ENCODE data around the gene C16orf46. TPM values are rescaled to one million over a fixed set of nuclear protein-coding genes. Genes with fewer than 3 reads are reported as not detected.
"Not testable (repeated sequence)": the region's sequence is repeated elsewhere in the genome, so short reads cannot be mapped to it uniquely, and the experiment has no call there.

The C16orf46 gene, protein sequence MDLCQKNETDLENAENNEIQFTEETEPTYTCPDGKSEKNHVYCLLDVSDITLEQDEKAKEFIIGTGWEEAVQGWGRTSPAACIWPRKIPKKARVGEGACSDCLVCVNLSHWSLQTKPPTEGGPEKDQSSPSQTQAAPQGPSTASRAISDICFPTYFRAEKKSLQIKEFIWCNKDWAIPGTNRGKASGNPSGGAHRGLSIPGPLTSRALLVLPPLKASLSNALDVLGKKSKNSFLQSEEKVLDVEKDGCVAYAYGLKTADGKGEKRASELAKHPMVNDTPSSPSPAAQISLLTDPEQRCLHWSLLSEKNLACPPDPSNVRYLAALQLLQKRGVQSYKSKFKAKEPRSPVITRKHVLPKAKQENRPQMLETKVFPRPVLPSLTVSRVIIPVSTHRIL
- total RNA-seq: not detected

DNA sequence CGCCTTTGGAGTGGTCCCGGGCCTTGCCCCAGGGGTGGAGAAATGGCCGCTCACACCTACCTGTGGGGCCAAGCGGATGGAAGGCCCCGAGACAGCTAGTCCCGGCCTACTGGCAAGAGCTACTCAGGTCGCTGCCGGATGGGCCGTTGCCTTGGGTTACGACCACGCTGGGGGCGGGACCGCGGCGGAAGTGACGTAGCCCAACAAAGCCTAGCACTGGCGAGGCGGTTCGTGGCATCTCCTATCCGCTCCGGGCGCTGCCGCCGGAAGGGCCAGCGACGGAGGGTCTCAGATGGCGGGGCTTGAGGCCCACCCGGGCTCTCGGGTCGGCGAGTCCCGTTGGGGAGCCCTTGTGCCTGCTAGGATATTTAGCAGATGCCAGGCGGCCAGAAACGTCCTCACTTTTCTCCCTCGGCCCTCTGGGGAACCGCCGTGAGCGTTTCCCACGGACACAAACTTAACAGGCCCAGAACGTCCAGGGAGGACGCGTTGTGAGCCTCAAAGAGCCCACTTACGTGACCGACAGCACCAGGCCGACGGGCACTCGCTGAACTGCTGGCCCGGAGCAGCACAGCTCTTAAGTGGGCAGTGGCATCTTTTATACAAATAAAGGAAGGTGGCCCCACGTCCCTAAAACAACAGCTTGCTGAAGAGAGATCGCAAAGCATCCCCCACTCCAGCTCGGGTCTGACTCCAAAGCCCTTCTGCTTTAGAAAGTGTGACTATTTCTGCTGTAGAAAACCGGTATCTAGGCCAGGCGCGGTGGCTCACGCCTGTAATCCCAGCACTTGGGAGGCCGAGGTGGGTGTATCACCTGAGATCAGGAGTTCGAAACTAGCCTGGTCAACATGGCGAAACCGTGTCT is at the start of gene C16orf46:
Gene C16orf46 (minus strand): TSS at position 163 of the 865 bp plus-strand sequence. CDS start 13,283 bp downstream, outside the sequence.
- DNase-seq: peak; percentile 93

DNA sequence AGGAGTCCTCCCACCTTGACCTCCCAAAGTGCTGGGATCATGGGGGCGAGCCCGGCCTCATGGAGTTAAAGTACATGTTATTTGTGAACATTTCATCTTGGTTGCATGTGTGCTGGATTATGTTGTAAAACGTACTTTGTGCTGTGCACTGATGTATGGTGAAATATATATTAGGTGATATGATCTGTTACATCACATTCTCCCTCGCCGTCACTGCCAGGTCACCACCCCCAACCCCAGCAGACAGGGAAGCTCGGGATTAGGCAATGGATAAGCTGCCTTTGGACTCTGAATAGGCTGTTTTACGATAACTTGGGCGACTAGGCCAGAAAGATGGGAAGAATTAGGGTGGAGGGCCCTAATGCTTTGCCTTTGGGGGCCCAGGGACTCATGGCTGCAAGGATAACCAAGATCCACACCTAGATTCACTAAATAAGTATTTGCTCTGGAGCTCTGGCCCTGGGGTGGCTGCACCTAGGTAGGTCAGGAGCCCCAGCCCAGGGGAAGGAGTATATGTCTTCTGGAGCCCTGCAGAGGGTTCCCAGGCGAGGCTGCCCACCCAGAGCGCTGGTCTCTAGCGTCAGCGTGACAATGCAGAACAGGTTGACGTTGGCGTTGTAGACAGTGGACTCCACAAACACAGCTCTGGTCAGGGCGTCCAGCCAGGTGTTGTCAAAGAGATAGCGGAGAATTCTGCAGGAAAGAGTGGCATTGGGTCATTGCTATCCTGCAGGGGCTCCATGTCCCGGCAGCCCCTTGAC is 46.2 kb upstream of the C16orf46 start:
- DNase-seq: no peak

DNA sequence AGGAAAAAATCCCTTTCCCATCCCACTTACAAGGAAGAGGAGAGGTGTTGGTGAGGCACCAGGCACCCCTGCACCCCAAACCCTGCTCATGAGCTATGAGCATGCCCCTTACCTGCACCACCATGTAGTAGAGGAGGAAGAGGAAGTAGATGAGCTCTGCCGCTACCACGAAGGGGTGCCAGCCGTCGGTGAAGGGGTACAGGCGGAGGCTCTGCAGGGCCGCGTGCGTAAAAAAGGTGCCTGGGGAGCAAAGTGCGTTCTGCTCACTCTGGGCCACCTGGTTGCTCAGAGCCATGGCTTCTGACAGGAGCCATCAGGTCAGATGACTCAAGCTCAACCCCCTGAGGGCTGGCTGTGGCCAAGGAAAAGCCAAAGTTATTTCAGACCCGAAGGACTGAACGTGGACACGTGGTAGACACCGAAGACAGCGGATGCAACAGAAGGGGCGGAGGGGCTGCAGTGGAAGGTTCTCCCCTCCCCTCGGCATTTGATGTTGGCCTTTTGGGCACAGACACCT is 44.5 kb upstream of the C16orf46 start:
- DNase-seq: no peak

DNA sequence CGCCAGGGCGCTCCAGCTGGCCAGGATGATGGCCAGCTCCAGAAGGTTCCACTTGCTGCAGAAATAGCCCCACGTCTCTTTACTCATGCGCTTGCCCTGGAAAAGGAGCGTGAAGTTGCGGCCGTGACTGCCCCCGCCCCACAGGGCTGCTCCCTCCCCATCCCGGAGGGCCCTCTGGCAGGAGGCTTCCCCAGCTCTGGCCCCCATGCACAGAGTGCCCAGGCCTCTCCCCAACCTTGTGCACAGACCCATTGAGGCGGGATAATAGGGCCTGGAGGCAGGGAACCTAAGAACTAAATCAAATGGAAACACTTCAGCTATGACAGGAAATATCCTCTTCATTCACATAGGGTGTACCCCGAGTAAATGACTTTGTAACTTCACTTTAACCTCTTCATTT is 40.4 kb upstream of the C16orf46 start:
- no peak for DNase-seq

DNA sequence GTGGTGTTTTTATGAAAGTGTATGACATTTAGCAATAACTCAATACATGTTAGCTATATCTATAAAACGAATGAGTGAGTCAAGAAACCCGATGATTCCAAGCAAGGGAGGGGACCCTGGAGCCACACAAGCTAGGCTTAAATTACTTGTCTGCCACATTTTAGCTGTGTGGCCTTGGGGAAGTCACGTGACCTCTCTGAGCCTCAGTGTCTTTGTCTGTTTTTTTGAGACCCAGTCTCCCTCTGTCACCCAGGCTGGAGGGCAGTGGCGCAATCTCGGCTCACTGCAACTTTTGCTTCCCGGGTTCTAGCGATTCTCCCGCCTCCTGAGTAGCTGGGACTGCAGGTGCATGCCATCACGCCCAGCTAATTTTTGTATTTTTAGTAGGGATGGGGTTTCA is 39.2 kb upstream of the C16orf46 start:
- no peak for DNase-seq

DNA sequence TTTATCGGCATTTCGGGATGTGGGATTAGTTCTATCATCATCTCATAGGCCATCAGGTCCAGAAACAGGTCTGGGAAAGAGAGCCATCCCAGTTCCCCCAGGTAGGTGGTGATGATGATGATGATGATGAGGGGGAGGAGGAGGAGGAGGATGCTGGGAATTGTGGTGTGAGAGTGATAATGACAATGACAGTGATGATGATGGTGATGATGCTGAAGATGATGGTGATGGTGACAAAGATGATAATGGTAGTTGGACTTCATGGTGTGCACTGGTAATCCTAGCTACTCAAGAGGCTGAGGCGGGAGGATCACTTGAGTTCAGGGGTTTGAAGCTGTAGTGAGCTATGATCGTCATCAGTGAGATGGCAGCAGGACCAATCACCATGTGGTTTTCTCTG is 35.4 kb upstream of the C16orf46 start:
- no peak for DNase-seq

DNA sequence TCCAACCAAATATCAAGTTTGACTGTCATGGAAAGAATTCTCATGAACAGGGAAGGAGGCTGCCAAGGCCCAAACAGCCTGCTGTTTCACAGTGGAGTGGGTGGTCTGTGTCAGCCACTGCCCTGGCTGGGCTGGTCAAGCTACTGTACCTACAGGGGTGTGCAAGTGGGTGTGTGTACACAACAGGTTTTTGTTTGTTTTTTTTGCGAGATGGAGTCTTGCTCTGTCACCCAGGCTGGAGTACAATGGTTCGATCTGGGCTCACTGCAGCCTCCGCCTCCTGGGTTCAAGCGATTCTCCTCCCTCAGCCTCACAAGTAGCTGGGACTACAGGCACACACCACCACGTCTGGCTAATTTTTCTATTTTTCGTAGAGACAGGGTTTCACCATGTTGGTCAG is 32.2 kb upstream of the C16orf46 start:
- DNase-seq: not testable (repeated sequence)

DNA sequence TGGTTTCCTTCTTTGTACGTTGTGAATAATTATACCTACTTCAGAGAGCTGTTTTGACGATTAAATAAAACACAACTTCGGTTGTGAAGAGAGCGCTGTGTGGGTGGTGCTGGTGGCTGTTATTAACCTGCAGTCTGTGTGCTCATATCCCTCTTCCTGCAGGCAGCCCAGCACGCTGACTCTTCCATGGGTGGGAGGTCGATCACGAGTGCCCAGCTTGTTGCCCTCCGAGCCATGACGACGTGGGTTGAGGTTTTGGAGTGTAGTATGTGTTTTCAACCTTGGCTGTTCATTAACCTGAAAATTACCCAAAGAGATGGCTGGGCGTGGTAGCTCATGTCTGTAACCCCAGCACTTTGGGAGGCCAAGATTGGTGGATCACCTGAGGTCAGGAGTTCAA is 30.5 kb upstream of the C16orf46 start:
- no peak for DNase-seq

DNA sequence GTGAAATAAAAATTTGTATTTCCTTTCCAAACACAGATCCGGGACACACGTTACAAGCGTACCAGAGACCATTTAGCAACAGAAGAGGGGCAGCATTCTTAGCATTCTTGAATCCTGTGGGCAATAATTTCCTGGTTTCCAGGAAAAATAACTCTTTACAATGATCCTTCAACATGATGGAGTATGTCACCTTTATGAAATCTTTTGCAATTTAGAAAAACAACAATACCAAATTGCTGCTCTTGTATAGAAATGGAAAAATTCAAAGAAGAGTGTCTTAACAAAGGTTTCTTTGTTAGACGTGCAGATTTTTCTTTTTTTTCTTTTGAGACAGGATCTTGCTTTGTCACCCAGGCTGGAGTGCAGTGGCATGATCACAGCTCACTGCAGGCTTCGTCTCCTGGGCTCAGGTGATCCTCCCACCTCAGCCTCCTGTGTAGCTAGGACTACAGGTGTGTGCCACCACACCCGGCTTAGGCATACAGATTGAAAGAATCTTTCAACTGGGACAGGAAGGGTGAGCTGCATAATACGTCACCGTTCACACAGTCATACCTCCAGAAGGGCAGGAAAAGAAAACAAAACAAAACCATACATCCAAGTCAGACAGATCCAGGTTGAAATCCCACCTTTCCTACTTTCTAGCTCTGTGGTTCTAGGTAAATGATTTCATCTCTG is 29.9 kb upstream of the C16orf46 start:
- DNase-seq: no peak

DNA sequence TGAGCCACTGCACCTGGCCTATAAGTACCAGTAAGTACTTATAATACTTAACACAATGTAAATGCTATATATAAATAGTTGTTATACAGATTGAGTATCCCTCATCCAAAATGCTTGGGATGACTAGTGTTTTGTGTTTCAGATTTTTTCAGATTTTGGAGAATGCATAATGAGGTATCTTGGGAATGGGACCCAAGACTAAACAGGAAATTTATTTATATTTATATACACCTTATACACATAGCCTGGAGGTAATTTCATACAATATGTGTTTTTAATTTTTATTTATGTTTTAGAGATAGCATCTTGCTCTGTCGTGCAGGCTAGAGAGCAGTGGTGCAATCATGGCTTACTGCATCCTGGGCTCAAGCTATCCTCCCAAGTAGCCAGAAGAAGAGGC is 28.9 kb upstream of the C16orf46 start:
- no peak for DNase-seq

DNA sequence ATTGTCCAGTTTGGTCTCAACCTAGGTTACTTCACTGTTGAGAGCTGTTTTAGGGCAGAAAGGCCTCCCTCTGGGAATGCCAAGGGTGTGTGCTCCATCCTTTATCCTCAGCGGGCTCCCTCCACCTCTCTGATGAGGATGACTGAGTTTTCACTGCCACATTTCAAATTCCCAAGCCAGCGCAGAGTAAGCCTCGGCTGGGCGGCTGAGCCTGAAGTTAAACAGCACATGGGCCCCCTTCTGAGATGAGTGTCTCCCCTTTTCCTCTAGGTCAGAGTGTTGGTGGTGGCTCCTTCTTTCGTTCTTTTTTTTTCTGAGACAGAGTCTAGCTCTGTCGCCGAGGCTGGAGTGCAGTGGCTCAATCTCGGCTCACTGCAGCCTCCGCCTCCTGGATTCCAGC is 24.7 kb upstream of the C16orf46 start:
- DNase-seq: no peak

DNA sequence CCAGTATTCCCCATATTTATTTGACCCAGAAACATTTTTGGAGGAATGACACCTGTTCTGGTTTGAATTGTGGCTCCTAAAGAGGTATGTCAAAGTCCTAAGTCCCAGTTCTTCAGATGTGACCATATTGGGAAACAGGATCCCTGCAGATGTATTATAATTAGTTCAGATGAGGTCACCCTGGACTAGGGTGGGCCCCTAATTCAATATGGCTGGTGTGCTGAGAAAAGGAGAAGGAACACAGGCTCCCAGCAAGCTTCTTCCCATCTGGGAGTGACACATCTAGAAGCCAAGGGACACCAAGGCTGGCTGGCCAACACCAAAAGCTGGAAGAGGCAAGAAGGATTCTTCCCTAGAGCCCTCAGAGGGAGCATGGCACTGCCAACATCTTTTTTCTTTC is 22.9 kb upstream of the C16orf46 start:
- DNase-seq: no peak

DNA sequence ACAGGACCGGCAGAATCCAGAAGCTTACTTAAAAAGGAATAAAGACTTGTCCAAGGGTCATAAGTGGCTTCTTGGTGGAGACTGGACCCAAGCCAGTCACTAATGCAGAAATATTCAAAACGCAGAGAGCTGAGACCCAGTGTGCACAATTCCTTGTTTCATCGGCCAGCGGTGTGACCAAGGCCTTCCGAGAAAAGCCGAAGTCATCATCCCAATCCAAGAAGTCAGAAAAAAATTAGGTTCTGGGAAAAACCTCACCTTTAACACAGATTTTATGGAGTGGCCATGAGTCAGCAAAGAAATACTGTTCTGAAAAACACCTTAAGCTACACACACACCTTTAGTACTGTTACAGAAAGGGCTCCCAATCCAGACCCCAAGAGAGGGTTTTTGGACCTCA is 20.2 kb upstream of the C16orf46 start:
- DNase-seq: no peak

DNA sequence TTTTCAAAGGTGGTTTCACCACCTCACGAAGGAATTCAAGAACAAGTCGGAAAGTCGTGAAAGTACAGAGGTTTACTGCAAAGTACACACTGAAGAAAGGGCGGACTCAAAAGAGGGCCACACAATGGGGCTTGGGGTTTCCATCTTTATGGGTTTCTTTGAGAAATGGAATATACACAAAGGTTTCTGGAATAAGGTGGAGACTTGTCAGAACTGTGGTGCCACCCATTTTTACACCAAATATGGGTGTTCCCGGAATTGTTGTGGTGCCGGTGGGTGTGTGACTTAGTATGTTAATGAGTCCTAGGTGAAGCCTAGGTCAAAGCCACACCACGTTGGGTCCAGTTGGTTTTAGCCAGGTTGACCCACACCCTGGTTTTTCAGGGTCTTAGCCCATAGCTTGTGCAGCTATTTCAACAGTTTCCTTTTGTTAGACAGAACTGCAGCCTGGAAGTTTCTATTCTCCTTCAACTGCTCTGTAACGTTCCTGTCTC is 19.7 kb upstream of the C16orf46 start:
- DNase-seq: no peak

DNA sequence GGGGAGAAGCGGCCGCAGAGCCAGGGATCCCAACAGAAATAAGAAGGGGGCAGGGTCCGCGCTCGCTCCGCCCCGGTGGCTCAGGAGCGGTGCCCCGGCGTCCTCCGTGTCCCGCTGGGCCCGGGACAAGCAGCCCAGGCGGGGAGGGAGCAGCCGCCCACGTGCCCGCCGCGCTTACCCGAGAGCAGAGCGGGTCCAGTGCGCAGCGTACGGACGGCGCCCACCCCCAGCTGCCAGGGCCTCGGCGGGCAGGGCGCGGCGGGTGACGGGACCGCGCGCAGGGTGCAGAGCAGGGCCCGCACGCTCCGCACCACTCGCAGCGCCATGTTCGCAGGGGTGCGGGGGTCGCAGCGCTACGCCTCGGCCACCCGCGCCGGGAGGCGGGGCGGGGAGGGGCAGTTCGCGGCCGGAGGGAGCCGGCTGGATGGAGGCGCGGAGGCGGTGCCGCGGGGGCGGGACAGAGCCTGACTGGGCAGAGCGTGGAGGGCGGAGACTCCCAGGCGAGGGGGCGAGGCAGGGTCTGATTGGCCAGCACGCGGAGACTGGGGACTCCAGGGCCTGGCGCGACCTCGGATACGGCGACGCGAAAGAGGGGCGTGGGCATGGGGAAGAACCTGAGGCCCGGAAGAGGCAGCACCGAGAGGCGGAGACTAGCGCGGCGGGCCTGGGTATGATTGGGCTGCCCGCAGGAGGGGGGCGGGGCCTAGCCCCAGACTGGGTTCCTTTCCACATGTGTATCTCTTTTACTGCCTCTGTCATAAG is 19.1 kb upstream of the C16orf46 start, which contains the start of gene GCSH:
Gene GCSH (minus strand): TSS at position 443 of the 762 bp plus-strand sequence. CDS start 117 bp downstream, at position 326.
- peak; percentile 98 for DNase-seq

DNA sequence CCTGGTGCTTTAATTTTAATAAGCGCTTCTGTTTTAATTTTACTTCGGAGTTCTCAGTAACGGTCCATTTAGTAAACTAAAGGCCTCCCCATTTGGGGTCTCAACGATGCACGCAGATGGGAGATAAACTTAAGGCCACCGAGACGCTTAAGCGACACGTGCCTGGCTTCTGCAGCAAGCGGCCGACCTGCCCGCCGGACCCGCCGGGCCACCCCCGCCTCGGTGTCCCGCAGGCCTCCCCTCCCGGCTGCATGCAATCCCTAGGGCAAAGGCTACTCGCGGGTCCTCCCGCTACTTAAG is 18.6 kb upstream of the C16orf46 start:
- DNase-seq: no peak

DNA sequence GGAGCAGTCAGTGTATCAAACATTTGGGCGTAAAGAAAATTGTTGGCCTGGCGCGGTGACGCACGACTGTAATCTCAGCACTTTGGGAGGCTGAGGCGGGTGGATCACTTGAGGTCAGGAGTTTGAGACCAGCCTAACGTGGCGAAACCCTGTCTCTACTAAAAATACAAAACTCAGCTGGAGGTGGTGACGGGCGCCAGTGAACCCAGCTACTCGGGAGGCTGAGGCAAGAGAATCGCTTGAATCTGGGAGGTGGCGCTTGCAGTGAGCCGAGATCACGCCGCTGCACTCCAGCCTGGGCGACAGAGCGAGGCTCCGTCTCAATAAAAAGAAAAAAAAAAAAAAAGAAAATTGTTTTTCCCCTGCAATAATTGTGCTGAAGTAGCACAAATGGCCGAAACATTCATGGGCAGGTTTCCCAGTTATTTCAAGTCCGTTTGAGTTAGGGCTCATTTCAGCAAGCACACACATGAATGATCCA is 17.8 kb upstream of the C16orf46 start:
- DNase-seq: no peak

DNA sequence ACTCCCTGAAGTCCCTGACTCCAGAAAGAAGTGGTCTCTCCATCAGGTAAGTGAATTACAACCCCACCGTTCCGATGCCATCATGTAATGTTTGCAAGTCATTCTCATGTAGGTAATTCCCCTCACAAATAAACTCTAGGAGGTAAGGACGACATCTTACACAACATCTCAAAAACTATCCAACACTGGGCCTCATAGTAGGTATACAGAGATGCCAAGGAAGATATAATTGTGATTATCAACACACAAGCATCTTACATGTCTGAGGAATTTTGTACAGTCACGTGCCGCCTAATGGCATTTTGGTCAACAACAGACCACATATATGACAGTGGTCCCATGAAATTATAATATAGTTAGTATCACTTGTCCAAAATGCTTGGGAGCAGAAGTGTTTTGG is 11.8 kb upstream of the C16orf46 start:
- no peak for DNase-seq

DNA sequence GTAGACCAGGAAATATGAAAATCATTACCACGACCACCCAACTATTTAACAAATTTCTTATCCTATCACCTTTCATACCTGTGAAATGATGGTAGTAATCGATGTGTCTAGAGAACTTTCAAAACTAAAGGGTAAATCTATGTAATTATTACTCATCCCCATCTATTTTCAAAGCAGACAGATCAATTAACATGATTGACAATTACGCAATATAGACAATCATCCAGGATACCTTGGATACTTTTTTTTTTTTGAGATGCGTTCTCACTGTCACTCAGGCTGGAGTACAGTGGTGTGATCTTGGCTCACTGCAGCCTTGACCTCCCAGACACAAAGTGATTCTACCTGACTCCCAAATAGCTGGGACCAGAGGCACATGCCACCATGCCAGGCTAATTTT is 4.0 kb upstream of the C16orf46 start:
- DNase-seq: no peak

DNA sequence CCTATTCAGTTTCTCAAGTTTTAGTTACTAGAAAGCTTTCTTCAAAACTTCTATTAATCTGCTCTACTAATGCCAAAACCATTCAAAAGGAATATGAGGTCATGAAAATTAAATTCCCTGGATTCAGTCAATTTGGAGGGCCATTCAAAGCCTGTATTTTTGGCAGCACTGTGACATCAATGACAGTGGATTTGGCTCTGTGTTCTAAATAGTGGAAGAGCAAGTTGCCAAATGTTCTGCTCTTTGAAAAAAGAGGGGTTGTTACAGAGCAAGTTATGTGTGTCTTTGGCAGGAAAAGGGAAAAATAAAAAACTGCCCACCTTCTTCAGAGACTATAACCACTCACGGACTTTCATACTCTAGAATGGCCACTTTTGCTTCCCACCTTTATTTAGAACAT is 3.2 kb upstream of the C16orf46 start:
- DNase-seq: no peak

DNA sequence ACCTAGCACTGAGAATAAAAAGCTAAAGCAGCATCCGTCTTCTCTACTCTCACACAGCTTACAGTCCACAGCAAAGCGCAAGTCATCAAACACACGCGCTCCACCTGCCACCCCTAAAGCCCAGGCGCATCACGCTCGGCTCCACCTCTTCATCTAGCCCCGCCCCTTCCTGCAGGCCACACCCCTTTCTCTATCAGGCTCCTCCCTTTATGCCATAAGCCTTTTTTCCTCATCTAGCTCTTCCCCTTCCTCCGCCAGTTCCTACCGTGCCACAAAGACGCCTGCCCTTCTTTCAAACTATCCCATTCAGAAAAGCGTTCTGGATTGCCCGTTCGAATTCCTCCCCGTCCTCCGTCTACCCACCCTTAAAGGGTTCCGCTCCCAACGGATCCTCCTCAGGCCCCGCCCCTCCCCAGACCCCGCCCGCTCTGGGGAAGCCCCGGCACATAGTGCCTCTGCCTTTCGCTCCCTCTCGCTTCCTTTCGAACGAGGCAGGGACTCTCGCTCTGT is 417 bp downstream of the C16orf46 start:
- DNase-seq: peak; percentile 87

Measured in effector CD4-positive, alpha-beta T cell (primary cell).